ENCODE measurements around the gene MCC.

DNA sequence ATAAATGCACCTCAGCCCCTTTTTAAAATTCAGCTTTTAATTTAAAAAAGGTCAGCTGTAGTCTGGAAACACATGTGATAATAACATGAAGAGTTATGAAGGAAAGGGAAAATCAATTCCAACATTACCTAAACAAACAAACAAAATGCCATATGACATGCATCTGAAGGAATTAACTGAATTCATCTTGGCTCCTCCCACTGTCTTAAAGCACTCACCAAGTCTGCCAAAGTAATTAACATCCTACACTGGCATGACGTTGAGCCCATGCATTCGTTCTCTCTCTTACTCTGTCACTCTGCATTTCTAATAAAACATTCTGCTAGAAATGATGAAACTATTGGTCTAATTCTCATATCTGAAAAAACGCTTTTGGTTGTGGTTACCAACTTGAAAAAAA is 91.2 kb downstream of the MCC start:
- TF ChIP-seq, protein P1, sequence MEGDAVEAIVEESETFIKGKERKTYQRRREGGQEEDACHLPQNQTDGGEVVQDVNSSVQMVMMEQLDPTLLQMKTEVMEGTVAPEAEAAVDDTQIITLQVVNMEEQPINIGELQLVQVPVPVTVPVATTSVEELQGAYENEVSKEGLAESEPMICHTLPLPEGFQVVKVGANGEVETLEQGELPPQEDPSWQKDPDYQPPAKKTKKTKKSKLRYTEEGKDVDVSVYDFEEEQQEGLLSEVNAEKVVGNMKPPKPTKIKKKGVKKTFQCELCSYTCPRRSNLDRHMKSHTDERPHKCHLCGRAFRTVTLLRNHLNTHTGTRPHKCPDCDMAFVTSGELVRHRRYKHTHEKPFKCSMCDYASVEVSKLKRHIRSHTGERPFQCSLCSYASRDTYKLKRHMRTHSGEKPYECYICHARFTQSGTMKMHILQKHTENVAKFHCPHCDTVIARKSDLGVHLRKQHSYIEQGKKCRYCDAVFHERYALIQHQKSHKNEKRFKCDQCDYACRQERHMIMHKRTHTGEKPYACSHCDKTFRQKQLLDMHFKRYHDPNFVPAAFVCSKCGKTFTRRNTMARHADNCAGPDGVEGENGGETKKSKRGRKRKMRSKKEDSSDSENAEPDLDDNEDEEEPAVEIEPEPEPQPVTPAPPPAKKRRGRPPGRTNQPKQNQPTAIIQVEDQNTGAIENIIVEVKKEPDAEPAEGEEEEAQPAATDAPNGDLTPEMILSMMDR (IDR thresholded peaks at IDR 0.05): no peak
- no peak for TF ChIP-seq POLR2A (IDR thresholded peaks at IDR 0.05)

All from thyroid gland (tissue), 4 donors.